Aorta (tissue), 5 donors: ENCODE measurements around the gene PIGT. TPM values are rescaled to one million over a fixed set of nuclear protein-coding genes. Genes with fewer than 3 reads are reported as not detected.

Experiments
- ATAC-seq: fragments of 200-7000 bp; cut with Tn5 transposase; one replicate; pipeline ENCODE4 v1.9.1; 2022; ENCODE audit warnings: moderate library complexity; ENCODE audit not compliant: low FRiP score
- DNase-seq, 2 donors: peaks; one replicate each; pipeline ENCODE4 v3.0.0-alpha.2; 2020
- H3K27ac ChIP-seq, 2 donors: one replicate each; pipeline ENCODE4 v1.5.1; 2013; ENCODE audit warnings: low read length in 2 of 2, mild to moderate bottlenecking in 2 of 2, moderate library complexity in 2 of 2, control low read depth in 1 of 2, inconsistent platforms in 1 of 2, low read depth in 1 of 2
- H3K27me3 ChIP-seq, 2 donors: one replicate each; pipeline ENCODE4 v1.6.1; 2013; ENCODE audit warnings: control low read depth in 1 of 2, low read length in 1 of 2, mild to moderate bottlenecking in 1 of 2, moderate library complexity in 1 of 2; ENCODE audit not compliant: insufficient read depth in 2 of 2, control insufficient read depth in 1 of 2
- H3K36me3 ChIP-seq, 2 donors: one replicate each; pipeline ENCODE4 v1.6.1; 2013; ENCODE audit warnings: control low read depth in 1 of 2, low read length in 1 of 2, mild to moderate bottlenecking in 1 of 2; ENCODE audit not compliant: insufficient read depth in 2 of 2, control insufficient read depth in 1 of 2
- H3K4me1 ChIP-seq, 2 donors: one replicate each; pipeline ENCODE4 v1.6.1; 2013; ENCODE audit warnings: low read length in 2 of 2, control low read depth in 1 of 2, mild to moderate bottlenecking in 1 of 2, moderate library complexity in 1 of 2; ENCODE audit not compliant: insufficient read depth in 2 of 2, control insufficient read depth in 1 of 2
- H3K4me3 ChIP-seq, 2 donors: one replicate each; pipeline ENCODE4 v1.5.1; 2013; ENCODE audit warnings: low read length in 2 of 2, control low read depth in 1 of 2, mild to moderate bottlenecking in 1 of 2
- H3K9me3 ChIP-seq: one replicate; pipeline ENCODE4 v1.6.1; 2013; ENCODE audit warnings: mild to moderate bottlenecking, low read length; ENCODE audit not compliant: control insufficient read depth
- whole genome bisulfite sequencing, 2 donors: extraction: QIAGEN DNeasy Blood & Tissue Kit; methylation state at CpG; one replicate each; pipeline ENCODE4 v1.1.7; 2013; 5-methylcytosine and 5-hydroxymethylcytosine counted together
- intact Hi-C, 2 donors: fragments of 100-400 bp; cut with DNase I; formaldehyde crosslinking; loops; one replicate each; pipeline versions ENCODE4 v1.14.2 to v1.15.0; 2022
- polyA plus RNA-seq, 2 donors: library from polyadenylated mRNA; stranded (reverse); fragments of 200-250 nt; gene quantifications; one replicate each; pipeline ENCODE4 v1.2.3, GENCODE V29; 2013
- total RNA-seq, 2 donors: library from RNA; stranded (reverse); fragmentation: NEBNext Ultra II Directional; extraction: Animal tissue kit (Norgen Biotek cat#: 25700); gene quantifications; one replicate each; pipeline ENCODE4 v1.2.1, GENCODE V29; 2021
- donor health status: healthy with polysubstance abuse.
- donor health status: Bipolar disorder and iron deficiency.
- donor health status: DM: no; HTN: no; CAD: no.
- donor health status: DM: no; HTN: no; CAD: no.
- donor health status: DM: yes; HTN: yes; CAD: no.

The PIGT gene
- total and polyA plus RNA-seq, 4 donors, result 69.0 to 151 (median 113) TPM

GRCh38 chr20:45456632-45457031 lies 40.7 kb downstream of the PIGT start:
- ATAC-seq (no peak), DNase-seq (no peak)
- Histone ChIP-seq H3K4me3 (no peak overlapping the region), H3K27me3 (no peaks in the 10 kb centered on the region), H3K4me1 (no peaks in the 10 kb centered on the region), H3K36me3 (no peaks in the 10 kb centered on the region), H3K27ac (no peak overlapping the region), H3K9me3 (no peaks in the 10 kb centered on the region)
- intact Hi-C loops, result no loop called here
- 19 to 20% methylated on average over 6 of the region's 6 CpGs for WGBS, 2 donors

GRCh38 chr20:45459606-45460005 lies 43.7 kb downstream of the PIGT start:
- intact Hi-C loops, result no loop called here
- ATAC-seq, result no peak
- H3K27ac ChIP-seq, result no peak overlapping the region
- no peaks in the 10 kb centered on the region for H3K4me1 ChIP-seq
- H3K36me3 ChIP-seq, result no peaks in the 10 kb centered on the region
- DNase-seq, result no peak
- no peak overlapping the region for H3K4me3 ChIP-seq
- no peaks in the 10 kb centered on the region for H3K27me3 ChIP-seq
- H3K9me3 ChIP-seq, result peaks cover 1% of the 10 kb centered on the region
- 45 to 51% methylated on average over 5 of the region's 5 CpGs for WGBS, 2 donors

GRCh38 chr20:45461225-45461624 lies 45.3 kb downstream of the PIGT start:
- H3K27ac ChIP-seq, result no peak overlapping the region
- no peaks in the 10 kb centered on the region for H3K27me3 ChIP-seq
- DNase-seq (no peak), ATAC-seq (no peak)
- intact Hi-C loops, result no loop called here
- H3K36me3 ChIP-seq, result no peaks in the 10 kb centered on the region
- no peaks in the 10 kb centered on the region for H3K4me1 ChIP-seq
- no peak overlapping the region for H3K4me3 ChIP-seq
- H3K9me3 ChIP-seq, result peaks cover 1% of the 10 kb centered on the region
- 82 to 94% methylated on average over 1 of the region's 1 CpG for WGBS, 2 donors

GRCh38 chr20:45462711-45463509 lies 47.0 kb downstream of the PIGT start:
- WGBS, 2 donors, result 80 to 84% methylated on average over 6 of the region's 6 CpGs
- DNase-seq (no peak), ATAC-seq (no peak)
- peaks cover 1% of the 10 kb centered on the region for H3K9me3 ChIP-seq
- no peaks in the 10 kb centered on the region for H3K4me1 ChIP-seq
- H3K27me3 ChIP-seq, result no peaks in the 10 kb centered on the region
- no peak overlapping the region for H3K4me3 ChIP-seq
- H3K36me3 ChIP-seq, result no peaks in the 10 kb centered on the region
- H3K27ac ChIP-seq, result no peak overlapping the region
- intact Hi-C loops, result no loop called here

- Histone ChIP-seq H3K27ac (no peak overlapping the region), H3K27me3 (no peaks in the 10 kb centered on the region), H3K4me1 (no peaks in the 10 kb centered on the region), H3K4me3 (no peak overlapping the region), H3K36me3 (no peaks in the 10 kb centered on the region), H3K9me3 (peaks cover 1% of the 10 kb centered on the region)
- DNase-seq (no peak), ATAC-seq (no peak)
- WGBS, 2 donors, result 48 to 55% methylated on average over 4 of the region's 4 CpGs
- intact Hi-C loops, result no loop called here
Measured at GRCh38 chr20:45463709-45464108, 47.8 kb downstream of the PIGT start.

- Histone ChIP-seq H3K4me3 (no peak overlapping the region), H3K27ac (no peak overlapping the region), H3K4me1 (no peaks in the 10 kb centered on the region), H3K27me3 (no peaks in the 10 kb centered on the region), H3K36me3 (no peaks in the 10 kb centered on the region), H3K9me3 (peaks cover 1% of the 10 kb centered on the region)
- ATAC-seq, result no peak
- intact Hi-C loops, result no loop called here
- WGBS, 2 donors, result 51 to 71% methylated on average over 1 of the region's 1 CpG
- DNase-seq, result no peak
Measured at GRCh38 chr20:45465491-45466266, 49.7 kb downstream of the PIGT start.

- Histone ChIP-seq H3K27me3 (no peaks in the 10 kb centered on the region), H3K27ac (no peak overlapping the region), H3K4me1 (no peaks in the 10 kb centered on the region), H3K9me3 (peaks cover 1% of the 10 kb centered on the region), H3K4me3 (no peak overlapping the region), H3K36me3 (no peaks in the 10 kb centered on the region)
- ATAC-seq (no peak), DNase-seq (no peak)
- WGBS, 2 donors, result 77 to 78% methylated on average over 6 of the region's 6 CpGs
- intact Hi-C loops, result no loop called here
Measured at GRCh38 chr20:45467172-45467571, 51.2 kb downstream of the PIGT start.

- H3K36me3 ChIP-seq, result no peaks in the 10 kb centered on the region
- no peak for DNase-seq
- intact Hi-C loops, result no loop called here
- no peak for ATAC-seq
- peaks cover 1% of the 10 kb centered on the region for H3K9me3 ChIP-seq
- no peaks in the 10 kb centered on the region for H3K27me3 ChIP-seq
- H3K27ac ChIP-seq, result no peak overlapping the region
- no peak overlapping the region for H3K4me3 ChIP-seq
- WGBS, 2 donors, result 38 to 41% methylated on average over 3 of the region's 3 CpGs
- no peaks in the 10 kb centered on the region for H3K4me1 ChIP-seq
Measured at GRCh38 chr20:45467861-45468260, 51.9 kb downstream of the PIGT start.
